Activated CD8-positive, alpha-beta T cell treated with anti-CD3 and anti-CD28 coated beads for 36 hours (primary cell): ENCODE data around the gene GPR45. TPM values are rescaled to one million over a fixed set of nuclear protein-coding genes. Genes with fewer than 3 reads are reported as not detected.

Experiments used
- ATAC-seq: fragments of 200-7000 bp; cut with Tn5 transposase; one replicate; pipeline ENCODE4 v1.10.0; 2021; ENCODE audit warnings: mild to moderate bottlenecking, moderate library complexity
- CTCF ChIA-PET: fragments of 350-600 bp; sonication (Branson Sonifier 250); formaldehyde crosslinking; loops from one replicate; lab custom pipeline; 2021; ENCODE audit warnings: antibody characterized with exemption; lab: Charles Lee
- POLR2A ChIA-PET: fragments of 350-600 bp; sonication (Branson Sonifier 250); formaldehyde crosslinking; loops from one replicate; lab custom pipeline; 2021; ENCODE audit warnings: antibody characterized with exemption; lab: Charles Lee
- DNase-seq: peaks from one replicate; pipeline ENCODE4 v3.0.0-alpha.2; 2020
- H3K27ac Mint-ChIP-seq: one replicate; pipeline ENCODE4 v1.8.0; 2021; ENCODE audit warnings: mild to moderate bottlenecking, mixed read lengths
- H3K27me3 Mint-ChIP-seq: one replicate; pipeline ENCODE4 v1.8.0; 2021; ENCODE audit warnings: mixed read lengths
- H3K36me3 Mint-ChIP-seq: one replicate; pipeline ENCODE4 v1.8.0; 2021; ENCODE audit warnings: low read depth, mixed read lengths
- H3K4me1 Mint-ChIP-seq: one replicate; pipeline ENCODE4 v1.8.0; 2021; ENCODE audit warnings: low read depth, mixed read lengths
- H3K4me3 Mint-ChIP-seq: one replicate; pipeline ENCODE4 v1.8.0; 2021; ENCODE audit warnings: mild to moderate bottlenecking, moderate library complexity, mixed read lengths
- H3K9me3 Mint-ChIP-seq: one replicate; pipeline ENCODE4 v1.8.0; 2021; ENCODE audit warnings: mixed read lengths
- intact Hi-C: fragments of 100-400 bp; cut with micrococcal nuclease; formaldehyde crosslinking; loops from one replicate; pipeline ENCODE4 v1.10.0; 2022
- total RNA-seq, 2 experiments: library from RNA; stranded (reverse); gene quantifications; one replicate each; pipeline ENCODE4 v1.2.3, GENCODE V29; 2021
- TF ChIP-seq, protein P1 (sequence below): fragments of 200-600 bp; IDR thresholded peaks from one replicate; pipeline ENCODE4 v1.8.0; 2022; ENCODE audit warnings: antibody characterized with exemption, mild to moderate bottlenecking

Gene GPR45
- total RNA-seq, 2 experiments from 2014 or later: not detected

DNA sequence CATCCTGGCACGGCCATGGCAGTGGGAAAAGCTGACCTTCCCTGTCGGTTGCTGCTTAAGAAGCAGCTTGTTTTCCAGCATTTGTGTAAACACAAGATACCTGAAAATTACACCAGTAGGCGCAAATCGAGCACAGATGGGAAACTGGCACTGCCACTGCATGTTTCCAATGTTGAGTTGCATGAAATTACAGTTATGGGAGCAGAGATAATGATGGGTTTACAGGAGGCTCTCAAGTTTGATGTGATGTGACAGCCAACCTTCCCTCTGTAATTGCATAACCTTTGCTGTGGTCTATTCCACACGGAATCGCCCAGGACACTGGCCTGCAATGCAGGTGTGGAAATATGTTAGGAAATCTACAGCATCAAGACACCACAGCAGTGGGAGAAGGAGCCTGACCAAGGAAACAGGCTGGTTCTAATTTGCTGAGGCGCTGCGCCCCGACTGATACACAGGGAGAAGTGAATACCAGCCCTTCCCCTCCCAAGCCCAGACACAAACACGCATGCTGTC, 17.4 kb downstream of the GPR45 start:
- ChIA-PET CTCF (interaction anchor here (1.2 kb wide), 1 partner anchor 20 kb away, joined by 3 read pairs; no protein-coding TSS in a partner anchor), POLR2A (no interaction called here)
- peaks cover 7% of the 10 kb centered on the region for H3K36me3 Mint-ChIP-seq
- H3K9me3 Mint-ChIP-seq: no peaks in the 10 kb centered on the region
- no peaks in the 10 kb centered on the region for H3K4me1 Mint-ChIP-seq
- DNase-seq: no peak
- no peak for ATAC-seq
- intact Hi-C loops: no loop called here
- no peak overlapping the region for H3K27ac Mint-ChIP-seq
- TF ChIP-seq, protein P1, sequence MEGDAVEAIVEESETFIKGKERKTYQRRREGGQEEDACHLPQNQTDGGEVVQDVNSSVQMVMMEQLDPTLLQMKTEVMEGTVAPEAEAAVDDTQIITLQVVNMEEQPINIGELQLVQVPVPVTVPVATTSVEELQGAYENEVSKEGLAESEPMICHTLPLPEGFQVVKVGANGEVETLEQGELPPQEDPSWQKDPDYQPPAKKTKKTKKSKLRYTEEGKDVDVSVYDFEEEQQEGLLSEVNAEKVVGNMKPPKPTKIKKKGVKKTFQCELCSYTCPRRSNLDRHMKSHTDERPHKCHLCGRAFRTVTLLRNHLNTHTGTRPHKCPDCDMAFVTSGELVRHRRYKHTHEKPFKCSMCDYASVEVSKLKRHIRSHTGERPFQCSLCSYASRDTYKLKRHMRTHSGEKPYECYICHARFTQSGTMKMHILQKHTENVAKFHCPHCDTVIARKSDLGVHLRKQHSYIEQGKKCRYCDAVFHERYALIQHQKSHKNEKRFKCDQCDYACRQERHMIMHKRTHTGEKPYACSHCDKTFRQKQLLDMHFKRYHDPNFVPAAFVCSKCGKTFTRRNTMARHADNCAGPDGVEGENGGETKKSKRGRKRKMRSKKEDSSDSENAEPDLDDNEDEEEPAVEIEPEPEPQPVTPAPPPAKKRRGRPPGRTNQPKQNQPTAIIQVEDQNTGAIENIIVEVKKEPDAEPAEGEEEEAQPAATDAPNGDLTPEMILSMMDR: no peak
- H3K4me3 Mint-ChIP-seq: no peak overlapping the region
- H3K27me3 Mint-ChIP-seq: no peaks in the 10 kb centered on the region

DNA sequence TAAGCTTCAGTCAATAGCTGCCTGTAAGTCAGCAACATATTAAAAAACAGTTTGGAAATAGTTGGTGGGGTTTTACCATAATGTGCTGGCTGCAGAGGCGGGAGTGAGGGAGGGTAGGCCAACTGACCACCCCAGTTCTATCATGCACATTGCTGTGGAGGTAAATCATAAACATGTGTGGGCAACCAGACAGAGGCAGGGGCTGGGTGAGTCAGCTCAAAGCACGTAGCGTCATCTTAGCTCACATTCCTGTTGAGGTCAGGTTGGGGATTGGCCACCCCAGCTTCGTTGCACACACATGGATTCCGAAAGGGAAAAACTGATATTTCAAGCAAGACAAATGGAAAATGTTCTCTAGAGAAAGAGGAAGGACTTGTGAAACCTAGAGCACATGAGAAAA, 19.5 kb downstream of the GPR45 start:
- ATAC-seq: no peak
- Mint-ChIP-seq H3K4me3 (no peak overlapping the region), H3K9me3 (no peaks in the 10 kb centered on the region), H3K27ac (no peak overlapping the region), H3K4me1 (no peaks in the 10 kb centered on the region), H3K27me3 (no peaks in the 10 kb centered on the region), H3K36me3 (peaks cover 16% of the 10 kb centered on the region)
- POLR2A ChIA-PET: no interaction called here
- CTCF ChIA-PET: interaction anchor here (0.6 kb wide), 1 partner anchor 23 kb away, joined by 3 read pairs; no protein-coding TSS in a partner anchor
- intact Hi-C loops: no loop called here
- DNase-seq: no peak
- TF ChIP-seq, protein P1: no peak

DNA sequence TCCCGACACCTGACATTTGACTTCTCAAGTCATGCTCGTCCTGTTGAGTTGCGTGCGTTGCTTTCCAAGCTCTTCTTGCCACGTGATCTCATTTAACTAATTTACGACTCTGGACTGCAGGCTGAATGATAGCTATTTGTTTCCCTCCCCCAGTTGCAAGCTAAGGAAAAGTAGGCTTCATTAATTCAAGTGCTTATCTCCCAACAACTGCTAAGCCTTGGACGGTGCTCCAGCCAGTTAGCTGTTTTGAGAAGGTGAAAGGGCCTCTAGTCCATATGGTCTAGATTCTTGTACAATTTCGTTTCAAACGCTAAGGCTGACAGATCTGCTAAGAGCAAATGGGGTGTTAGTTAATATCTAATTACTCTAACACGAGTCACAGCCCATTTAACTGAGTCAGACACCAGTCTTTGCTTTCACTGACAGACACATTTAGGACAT, 21.1 kb downstream of the GPR45 start:
- ATAC-seq: no peak
- no peak for DNase-seq
- TF ChIP-seq, protein P1: no peak
- ChIA-PET POLR2A (no interaction called here), CTCF (interaction anchor here (1.5 kb wide), 1 partner anchor 29 kb away, joined by 3 read pairs; no protein-coding TSS in a partner anchor)
- no peaks in the 10 kb centered on the region for H3K4me1 Mint-ChIP-seq
- H3K27me3 Mint-ChIP-seq: no peaks in the 10 kb centered on the region
- no peaks in the 10 kb centered on the region for H3K9me3 Mint-ChIP-seq
- no peak overlapping the region for H3K27ac Mint-ChIP-seq
- intact Hi-C loops: no loop called here
- H3K4me3 Mint-ChIP-seq: no peak overlapping the region
- H3K36me3 Mint-ChIP-seq: peaks cover 26% of the 10 kb centered on the region

DNA sequence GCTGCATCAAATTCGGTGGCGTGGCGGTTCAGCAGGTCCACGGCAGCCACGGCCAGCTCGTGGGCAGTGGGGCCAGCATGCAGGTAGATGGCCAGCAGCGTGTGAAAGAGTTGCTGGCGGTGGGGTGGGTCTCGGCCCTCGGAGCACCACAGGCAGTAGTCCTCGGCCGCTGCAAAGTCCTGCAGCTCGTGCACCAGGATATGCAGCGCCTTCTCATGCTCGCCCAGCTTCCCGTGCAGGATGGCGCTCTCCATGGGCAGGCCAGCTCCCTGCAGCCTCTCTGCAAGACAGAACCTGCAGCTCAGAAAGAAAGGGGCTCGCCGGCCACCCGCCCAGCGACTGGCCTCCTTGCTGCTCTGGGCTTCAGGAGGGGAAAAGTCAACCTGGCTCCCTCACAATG, 27.9 kb downstream of the GPR45 start:
- CTCF ChIA-PET: no interaction called here
- H3K4me1 Mint-ChIP-seq: no peaks in the 10 kb centered on the region
- peaks cover 42% of the 10 kb centered on the region for H3K36me3 Mint-ChIP-seq
- H3K27me3 Mint-ChIP-seq: no peaks in the 10 kb centered on the region
- POLR2A ChIA-PET: no interaction called here
- ATAC-seq (no peak), DNase-seq (no peak)
- intact Hi-C loops: no loop called here
- H3K27ac Mint-ChIP-seq: no peak overlapping the region
- H3K4me3 Mint-ChIP-seq: no peak overlapping the region
- TF ChIP-seq, protein P1: no peak
- no peaks in the 10 kb centered on the region for H3K9me3 Mint-ChIP-seq

DNA sequence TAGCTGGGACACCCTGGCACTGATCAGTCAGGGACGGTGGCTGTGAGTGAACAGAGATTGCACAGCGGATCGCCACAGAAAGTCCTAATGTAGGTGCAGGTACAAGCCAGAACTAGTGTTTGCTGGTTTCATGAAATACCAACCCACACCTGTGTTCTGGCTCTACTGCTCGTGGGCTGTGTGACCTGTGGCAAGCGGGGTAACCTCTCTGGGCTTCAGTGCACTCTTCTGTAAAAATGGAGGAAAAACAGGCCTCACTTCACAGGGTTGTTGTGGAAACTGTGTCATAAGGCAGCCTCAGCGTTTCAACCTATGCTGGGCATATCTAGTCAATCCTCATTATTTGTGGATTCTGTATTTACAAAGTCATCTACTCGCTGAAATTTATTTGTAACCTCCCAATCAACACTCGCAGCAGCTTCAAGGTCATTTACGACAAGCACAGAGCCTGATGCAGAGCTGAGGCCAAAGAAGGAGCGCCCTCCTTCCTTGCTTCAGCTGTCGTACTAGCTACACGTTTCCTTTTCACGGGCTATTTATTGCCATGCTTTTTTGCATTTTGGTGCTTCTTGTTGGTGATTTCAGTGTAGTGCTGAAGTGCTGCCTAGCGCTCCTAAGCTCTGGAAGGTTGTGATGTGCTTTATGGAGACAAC, 30.0 kb downstream of the GPR45 start:
- no peaks in the 10 kb centered on the region for H3K9me3 Mint-ChIP-seq
- intact Hi-C loops: no loop called here
- TF ChIP-seq, protein P1: no peak
- DNase-seq (no peak), ATAC-seq (no peak)
- no peaks in the 10 kb centered on the region for H3K4me1 Mint-ChIP-seq
- ChIA-PET CTCF (interaction anchor here (0.6 kb wide), 1 partner anchor 157 kb away, joined by 3 read pairs; no protein-coding TSS in a partner anchor), POLR2A (no interaction called here)
- H3K4me3 Mint-ChIP-seq: no peak overlapping the region
- no peaks in the 10 kb centered on the region for H3K27me3 Mint-ChIP-seq
- peaks cover 39% of the 10 kb centered on the region for H3K36me3 Mint-ChIP-seq
- H3K27ac Mint-ChIP-seq: no peak overlapping the region
